WI38 (cell line): ENCODE measurements around the gene SOAT2.
A peak's percentile ranks its signal among the peaks of the same experiment; 100 is the strongest.

Experiments
- H3K4me3 ChIP-seq: 2 replicates; pipeline ENCODE4 v1.5.1; 2011; ENCODE audit warnings: low read depth, mild to moderate bottlenecking, control low read depth, low read length
- TF ChIP-seq, protein P1 (sequence below): IDR thresholded peaks from 2 replicates; pipeline ENCODE4 v1.5.1; 2012; ENCODE audit warnings: low read depth, mild to moderate bottlenecking, control low read depth, low read length

SOAT2 gene

GRCh38 chr12:53067993-53068770 is 35.1 kb upstream of the SOAT2 start:
- TF ChIP-seq, protein P1, sequence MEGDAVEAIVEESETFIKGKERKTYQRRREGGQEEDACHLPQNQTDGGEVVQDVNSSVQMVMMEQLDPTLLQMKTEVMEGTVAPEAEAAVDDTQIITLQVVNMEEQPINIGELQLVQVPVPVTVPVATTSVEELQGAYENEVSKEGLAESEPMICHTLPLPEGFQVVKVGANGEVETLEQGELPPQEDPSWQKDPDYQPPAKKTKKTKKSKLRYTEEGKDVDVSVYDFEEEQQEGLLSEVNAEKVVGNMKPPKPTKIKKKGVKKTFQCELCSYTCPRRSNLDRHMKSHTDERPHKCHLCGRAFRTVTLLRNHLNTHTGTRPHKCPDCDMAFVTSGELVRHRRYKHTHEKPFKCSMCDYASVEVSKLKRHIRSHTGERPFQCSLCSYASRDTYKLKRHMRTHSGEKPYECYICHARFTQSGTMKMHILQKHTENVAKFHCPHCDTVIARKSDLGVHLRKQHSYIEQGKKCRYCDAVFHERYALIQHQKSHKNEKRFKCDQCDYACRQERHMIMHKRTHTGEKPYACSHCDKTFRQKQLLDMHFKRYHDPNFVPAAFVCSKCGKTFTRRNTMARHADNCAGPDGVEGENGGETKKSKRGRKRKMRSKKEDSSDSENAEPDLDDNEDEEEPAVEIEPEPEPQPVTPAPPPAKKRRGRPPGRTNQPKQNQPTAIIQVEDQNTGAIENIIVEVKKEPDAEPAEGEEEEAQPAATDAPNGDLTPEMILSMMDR = no peak
- no peak overlapping the region for H3K4me3 ChIP-seq

DNA sequence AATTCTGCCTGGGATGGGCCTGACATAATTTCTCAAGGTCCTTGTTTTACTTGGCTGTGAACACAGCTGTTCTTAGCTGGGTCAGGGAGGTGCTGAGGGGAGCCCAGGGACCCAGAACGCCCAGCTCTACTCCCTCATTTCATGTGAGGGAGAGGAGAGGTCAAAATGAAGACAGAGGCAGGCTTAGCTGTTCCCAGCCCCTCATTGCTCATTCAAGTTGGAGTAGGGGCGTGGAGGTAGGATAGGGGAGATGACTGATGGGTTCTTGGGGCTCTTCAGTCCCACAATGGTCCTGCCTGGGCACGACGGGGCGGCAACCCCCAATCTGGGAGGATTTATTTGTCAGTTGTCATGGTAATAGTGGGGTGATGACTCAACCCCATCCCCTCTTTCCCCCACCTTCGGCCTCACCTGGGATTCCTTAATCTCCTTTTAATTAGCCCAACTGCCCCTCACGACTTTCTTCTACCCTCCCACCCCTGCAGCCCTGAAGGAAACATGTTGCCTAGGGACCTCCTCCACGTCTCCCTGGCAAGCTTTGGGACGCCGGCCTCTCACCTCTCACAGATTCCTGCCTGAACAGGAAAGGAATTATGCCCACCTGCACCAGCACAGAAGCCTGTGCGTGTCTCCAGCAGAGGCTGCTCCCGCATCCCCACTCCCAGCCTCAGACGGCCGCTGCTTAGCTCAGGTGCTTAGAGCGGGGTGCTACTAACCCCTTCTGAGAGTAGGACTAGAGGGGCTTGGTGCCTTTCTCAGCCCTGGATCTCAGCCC is 34.3 kb upstream of the SOAT2 start:
- TF ChIP-seq, protein P1 = no peak
- no peak overlapping the region for H3K4me3 ChIP-seq

DNA sequence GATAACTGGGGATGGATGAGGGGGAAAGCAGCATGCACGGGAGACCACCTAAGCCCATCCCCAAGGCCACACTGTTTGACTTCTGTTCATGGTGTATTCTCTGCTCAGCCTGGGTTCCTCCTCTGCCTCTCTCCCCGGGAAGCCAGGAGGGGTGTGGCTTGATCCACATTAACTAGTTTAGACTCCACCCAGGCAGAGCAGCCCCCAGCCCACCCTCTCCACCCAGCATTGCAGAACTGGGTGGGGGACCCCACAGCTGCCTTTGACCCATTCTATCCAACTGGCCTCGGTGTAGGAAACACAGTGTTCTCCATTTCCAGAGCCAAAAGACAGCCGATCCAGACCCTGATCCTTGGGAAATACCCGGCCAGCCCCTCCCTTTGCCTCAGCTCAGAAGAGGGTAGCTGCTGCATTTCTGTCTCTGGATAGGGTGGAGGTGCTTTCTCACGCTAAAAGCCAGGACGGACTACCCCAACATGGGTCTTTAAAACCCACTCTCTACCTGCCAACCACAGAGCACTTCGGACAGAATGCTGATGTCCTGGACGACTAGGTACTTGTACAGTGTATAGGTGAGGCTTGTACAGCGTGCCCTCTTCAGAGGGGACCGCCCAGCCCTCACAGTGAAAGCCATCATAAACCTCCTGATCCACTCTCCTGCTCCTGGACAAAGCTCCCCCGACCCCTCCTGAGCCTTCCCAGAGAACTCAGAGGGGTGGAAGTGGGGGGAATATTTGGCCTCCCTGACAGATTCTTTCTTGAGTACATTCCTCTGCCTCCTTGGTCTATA is 33.5 kb upstream of the SOAT2 start:
- TF ChIP-seq, protein P1 = no peak
- H3K4me3 ChIP-seq = no peak overlapping the region

DNA sequence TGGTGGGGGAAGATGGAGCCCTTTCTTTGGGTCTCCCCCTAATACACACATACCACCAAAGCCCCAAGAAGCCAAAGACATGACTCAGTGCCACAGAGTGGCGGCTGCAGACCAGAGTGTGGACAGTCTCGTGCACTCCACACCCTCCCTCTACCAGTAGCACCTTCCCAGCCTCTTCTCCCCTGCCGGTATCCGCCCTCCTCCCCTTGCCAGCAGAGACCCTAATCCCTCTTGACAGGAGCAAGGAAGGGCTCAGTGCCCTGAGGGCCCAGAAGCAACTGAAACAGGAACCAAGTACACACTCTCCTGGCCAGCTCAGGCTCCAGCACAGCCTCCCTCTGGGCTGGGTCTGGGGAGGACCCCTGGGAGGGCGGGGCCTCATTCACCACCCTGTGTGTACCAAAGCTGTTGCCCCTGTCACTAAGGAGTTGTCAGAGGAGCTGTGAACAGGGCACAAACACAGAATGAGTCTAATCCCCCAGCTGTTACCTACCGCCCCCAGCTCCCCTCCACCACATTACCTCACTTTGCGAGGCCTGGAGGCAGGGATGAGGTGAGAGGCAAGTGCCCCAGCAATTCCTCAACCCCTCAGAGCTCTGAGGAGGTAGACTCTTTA is 32.3 kb upstream of the SOAT2 start:
- H3K4me3 ChIP-seq = no peak overlapping the region
- TF ChIP-seq, protein P1 = no peak

GRCh38 chr12:53071591-53072551 is 31.4 kb upstream of the SOAT2 start:
- TF ChIP-seq, protein P1 = peak; percentile 26; the same call in 1 of the 2 replicates
- H3K4me3 ChIP-seq = no peak overlapping the region

DNA sequence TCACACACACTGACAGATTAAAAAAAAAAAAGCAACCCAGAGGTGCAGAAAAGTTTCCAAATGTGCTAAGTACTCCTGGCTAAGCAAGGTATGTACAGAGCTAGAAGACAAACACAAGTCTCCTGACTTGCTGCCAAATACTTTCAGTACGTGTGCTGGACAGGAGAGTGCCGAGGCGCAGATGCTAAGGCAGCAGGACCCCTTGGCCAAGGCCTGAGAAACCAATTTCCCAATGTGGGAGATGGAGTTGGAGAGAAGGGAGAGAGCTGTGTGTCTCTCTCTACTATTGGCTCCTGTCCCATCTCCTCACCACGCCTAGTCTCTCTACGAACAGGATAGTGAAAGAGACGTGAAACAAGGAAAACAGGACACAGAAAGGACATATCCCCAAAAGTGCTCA is 29.4 kb upstream of the SOAT2 start:
- no peak overlapping the region for H3K4me3 ChIP-seq
- TF ChIP-seq, protein P1 = no peak
